HG03520 (cell line): ENCODE measurements around the gene LAMTOR4.
A peak's percentile ranks its signal among the peaks of the same experiment; 100 is the strongest.
"Not testable (repeated sequence)": the region's sequence is repeated elsewhere in the genome, so short reads cannot be mapped to it uniquely, and the experiment has no call there.

Experiments
- ATAC-seq: cut with Tn5 transposase; IDR thresholded peaks from one replicate; pipeline ENCODE4 v1.9.1; 2021; ENCODE audit warnings: mild to moderate bottlenecking, moderate library complexity; ENCODE audit not compliant: unreplicated experiment

LAMTOR4 gene

GRCh38 chr7:100169147-100169850 lies 20.6 kb downstream of the LAMTOR4 start:
- no peak for ATAC-seq

GRCh38 chr7:100170101-100170897 lies 21.6 kb downstream of the LAMTOR4 start:
- no peak for ATAC-seq

DNA sequence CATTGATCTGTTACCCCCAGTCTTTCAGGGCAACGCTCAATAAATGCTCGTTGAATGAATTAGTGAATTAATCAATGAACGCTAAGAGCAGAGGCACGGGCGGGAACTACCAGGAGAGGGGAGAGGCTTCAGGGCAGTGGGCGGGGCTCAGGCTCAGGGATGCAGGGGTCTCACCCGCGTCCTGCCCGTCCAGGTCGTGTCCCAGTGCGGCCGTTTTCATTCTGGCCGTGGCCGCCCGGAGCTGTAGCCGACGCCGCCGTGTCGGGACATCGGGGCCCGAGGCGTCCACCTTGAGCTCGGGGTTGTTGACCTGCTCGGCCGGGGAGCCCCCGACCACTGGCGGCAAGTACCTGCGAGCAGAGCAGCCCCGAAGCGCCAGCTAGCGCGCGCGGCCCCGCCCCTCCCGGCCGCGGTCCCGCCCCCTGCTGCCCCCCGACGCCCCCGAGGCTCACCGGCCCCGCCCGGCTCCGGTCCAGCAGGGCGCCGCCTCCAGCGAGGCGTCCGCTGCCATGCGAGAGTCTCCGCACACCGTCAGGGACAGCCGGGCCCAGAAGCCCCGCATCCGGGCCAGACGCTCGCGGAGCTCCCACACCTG lies 22.5 kb downstream of the LAMTOR4 start:
- no peak for ATAC-seq

GRCh38 chr7:100171840-100172239 lies 23.1 kb downstream of the LAMTOR4 start:
- ATAC-seq = no peak

- no peak for ATAC-seq
Measured at GRCh38 chr7:100173806-100174495, 25.2 kb downstream of the LAMTOR4 start.

DNA sequence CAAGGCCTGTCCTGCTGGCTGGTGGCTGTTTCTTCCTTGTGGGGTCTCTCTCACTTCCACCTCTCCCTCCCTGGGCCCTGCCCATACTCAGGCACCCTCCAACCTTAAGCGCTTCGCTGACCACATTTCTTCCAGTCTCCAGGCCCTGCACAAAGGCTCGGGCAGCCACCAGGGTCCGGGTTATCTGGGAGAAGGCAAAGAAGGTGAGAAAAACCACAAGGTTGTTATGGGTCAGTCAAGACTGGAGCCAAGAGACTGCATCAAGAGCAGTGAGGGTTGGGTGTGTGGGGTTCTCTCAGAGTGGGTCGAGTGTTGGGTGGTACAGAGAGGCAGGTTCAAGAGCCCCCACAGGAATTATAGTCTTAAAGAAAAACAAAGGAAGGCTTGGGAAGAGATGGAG lies 25.9 kb downstream of the LAMTOR4 start:
- no peak for ATAC-seq

GRCh38 chr7:100175296-100175935 lies 26.7 kb downstream of the LAMTOR4 start:
- ATAC-seq = no peak

GRCh38 chr7:100176096-100177044 lies 27.7 kb downstream of the LAMTOR4 start:
- no peak for ATAC-seq

DNA sequence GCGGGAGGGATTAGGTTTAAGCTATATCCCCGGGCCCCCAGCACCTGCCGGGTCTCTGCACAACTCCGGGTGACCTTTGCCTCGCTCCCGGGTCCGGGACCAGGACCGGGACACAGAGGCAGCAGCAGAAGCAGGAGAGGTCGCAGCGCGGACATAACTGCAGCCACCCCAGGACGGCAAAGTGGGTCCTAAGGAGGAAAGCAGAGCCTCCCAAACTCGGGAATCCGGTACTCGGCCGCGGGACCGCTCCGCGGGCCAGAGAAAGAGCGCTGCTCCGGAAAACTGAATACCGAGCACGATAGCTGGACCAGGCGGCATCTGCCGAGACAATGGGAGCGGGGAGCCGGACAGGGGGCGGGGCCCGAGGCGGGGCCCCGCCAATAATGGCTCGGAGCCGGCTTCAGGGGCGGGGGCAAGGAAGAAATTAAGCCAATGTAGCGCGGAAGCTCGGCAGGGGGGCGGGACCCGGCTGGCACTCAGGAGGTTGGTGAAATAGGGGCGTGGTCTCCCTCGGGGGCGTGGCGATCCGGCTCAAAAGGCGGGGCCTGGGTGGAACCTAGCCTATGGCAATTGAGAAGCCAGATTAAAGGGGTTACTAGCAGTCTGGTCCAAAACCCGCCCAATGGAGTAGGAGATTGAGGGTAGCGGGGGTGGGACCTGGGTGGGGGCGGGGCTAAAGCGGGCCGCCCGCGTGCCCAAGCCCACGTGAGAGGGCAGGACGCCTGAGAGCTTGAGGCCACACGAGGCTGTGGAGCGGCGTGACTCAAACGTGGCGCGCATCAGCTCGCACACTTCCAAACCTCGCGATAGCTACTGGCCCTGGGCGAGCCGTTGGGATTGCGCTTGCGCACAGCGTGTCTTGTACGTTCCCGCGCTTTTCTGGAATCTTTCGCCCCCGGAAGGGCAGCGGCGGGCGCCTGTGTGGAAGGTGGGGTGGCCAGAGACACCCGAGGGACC lies 28.6 kb downstream of the LAMTOR4 start, which contains the start of the genes GPC2 and STAG3:
Gene GPC2 (minus strand): TSS at position 337 of the 957 bp plus-strand sequence. CDS start 182 bp downstream, at position 155.
Gene STAG3 (plus strand): TSS at position 874 of the 957 bp plus-strand sequence. CDS start 2,639 bp downstream, outside the sequence.
- ATAC-seq = peak; percentile 76

GRCh38 chr7:100180084-100180483 lies 31.4 kb downstream of the LAMTOR4 start:
- not testable (repeated sequence) for ATAC-seq

- ATAC-seq = not testable (repeated sequence)
Measured at GRCh38 chr7:100182616-100183015, 33.9 kb downstream of the LAMTOR4 start.

DNA sequence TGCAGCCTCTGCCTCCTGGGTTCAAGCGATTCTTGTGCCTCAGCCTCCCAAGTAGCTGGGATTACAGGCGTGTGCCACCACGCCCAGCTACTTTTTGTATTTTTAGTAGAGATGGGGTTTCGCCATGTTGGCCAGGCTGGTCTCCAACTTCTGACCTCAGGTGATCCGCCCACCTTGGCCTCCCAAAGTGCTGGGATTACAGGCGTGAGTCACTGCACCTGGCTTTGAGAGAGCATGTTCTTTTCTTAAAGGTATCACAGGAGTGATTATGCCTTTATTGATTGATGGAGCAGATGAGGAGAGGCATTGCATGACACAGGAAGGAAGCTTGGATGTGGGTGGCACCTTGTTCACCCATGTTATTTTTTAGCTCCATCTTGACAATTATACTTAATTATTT lies 34.4 kb downstream of the LAMTOR4 start:
- ATAC-seq = not testable (repeated sequence)

- no peak for ATAC-seq
Measured at GRCh38 chr7:100185726-100186125, 37.0 kb downstream of the LAMTOR4 start.

DNA sequence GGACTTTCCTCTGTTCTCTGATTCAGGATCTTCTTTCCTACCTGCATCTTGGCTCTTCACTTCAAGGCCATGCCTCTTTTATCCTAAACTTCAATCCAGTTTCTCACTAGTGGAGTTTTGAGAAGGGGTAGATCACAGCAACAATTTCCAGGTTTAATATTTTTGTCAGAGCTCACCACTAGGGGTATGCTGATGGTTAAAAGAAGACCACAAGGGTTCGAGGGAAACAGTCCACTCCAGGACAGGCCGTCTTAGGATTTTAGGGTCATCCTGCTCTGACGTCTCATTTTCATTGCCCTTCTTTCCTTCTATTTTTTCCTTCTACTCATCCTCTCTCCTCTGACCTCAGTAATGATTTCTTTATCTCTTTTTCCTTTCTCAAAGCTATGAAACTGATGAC lies 40.3 kb downstream of the LAMTOR4 start:
- ATAC-seq = no peak

DNA sequence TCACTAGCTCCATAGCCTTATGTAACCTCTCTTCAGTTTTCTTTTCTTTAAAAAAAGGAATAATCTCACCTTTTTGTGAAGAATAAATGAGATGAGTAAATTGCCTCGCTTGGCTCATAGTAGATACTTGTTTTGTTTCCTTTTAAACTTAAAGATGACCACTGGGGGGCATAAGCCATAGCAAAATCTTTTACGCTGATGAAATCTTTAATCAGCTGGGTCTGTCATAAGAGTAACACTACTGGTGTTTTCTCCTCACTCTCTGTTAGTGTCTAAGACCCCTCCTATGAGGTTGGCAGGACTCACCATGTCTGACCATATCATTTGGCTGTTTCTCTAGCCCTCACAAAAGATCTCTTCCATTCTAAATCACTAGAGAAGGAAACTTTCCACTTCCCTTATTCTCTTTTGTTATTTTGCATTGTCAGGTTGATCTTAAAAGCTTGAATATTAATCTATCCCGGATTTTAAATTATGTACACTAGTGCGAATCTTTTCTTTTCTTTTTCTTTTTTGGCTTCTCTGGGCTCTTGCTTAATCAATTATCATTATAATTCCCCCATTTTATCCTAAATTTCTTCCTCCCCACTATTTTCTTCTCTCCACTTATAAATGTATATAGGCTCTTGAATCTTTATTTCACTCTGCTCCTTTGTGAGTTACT lies 41.5 kb downstream of the LAMTOR4 start:
- ATAC-seq = no peak

GRCh38 chr7:100191775-100192174 lies 43.1 kb downstream of the LAMTOR4 start:
- ATAC-seq = no peak

- not testable (repeated sequence) for ATAC-seq
Measured at GRCh38 chr7:100192281-100192862, 43.7 kb downstream of the LAMTOR4 start.
